ENCODE measurements around the gene USP31. TPM values are rescaled to one million over a fixed set of nuclear protein-coding genes. Genes with fewer than 3 reads are reported as not detected.

Gene USP31
- polyA plus RNA-seq, 2 of the 4 experiments (the other 2 are of a cell fraction): 8.3 to 18.0 TPM

- no peak for DNase-seq (ENCODE audit: low read depth in 1 of 2, low spot score in 1 of 2)
- no peak overlapping the region for H3K27ac ChIP-seq
- no peak overlapping the region for H3K4me2 ChIP-seq
- FAIRE-seq: no peak
- ChIA-PET CTCF (interaction anchor here (0.7 to 4.4 kb wide), 3 partner anchors 7 to 262 kb away, joined by 3 to 31 read pairs (median 18); partner anchors contain the start of gene SCNN1G), POLR2A (no interaction called here)
- 51% methylated on average over 7 of the region's 7 CpGs for WGBS (ENCODE audit: missing lambda C conversion rate)
- ATAC-seq: no peak
- H3K9me3 ChIP-seq: no peaks in the 10 kb centered on the region
- peaks cover 4% of the 10 kb centered on the region; the same call in 1 of the 3 replicates for H3K4me1 ChIP-seq
- TF ChIP-seq POLR2A (IDR thresholded peaks at IDR 0.05; ENCODE audit: low read length) (no peak), FOSB (CRISPR knock-in tag; IDR thresholded peaks at IDR 0.05) (no peak), FOSL2 (IDR thresholded peaks at IDR 0.05) (no peak), FOSL2 (CRISPR knock-in tag; IDR thresholded peaks at IDR 0.05) (no peak), JUNB (IDR thresholded peaks at IDR 0.05) (no peak), HES2 (IDR thresholded peaks at IDR 0.05) (no peak), CEBPB (IDR thresholded peaks at IDR 0.05) (no peak), RAD21 (conservative IDR thresholded peaks at IDR 0.05 in 1 of 2, IDR thresholded peaks at IDR 0.05 in 1 of 2) (no peak), REST (IDR thresholded peaks at IDR 0.05) (no peak), MAX (IDR thresholded peaks at IDR 0.05) (no peak), SMC3 (IDR thresholded peaks at IDR 0.05) (no peak), RARB (CRISPR knock-in tag; IDR thresholded peaks at IDR 0.05) (no peak), EP300 (IDR thresholded peaks at IDR 0.05) (no peak), ZSCAN20 (CRISPR knock-in tag; IDR thresholded peaks at IDR 0.05) (no peak), ZC3H11A (IDR thresholded peaks at IDR 0.05) (no peak), POLR2AphosphoS2 (conservative IDR thresholded peaks at IDR 0.05; ENCODE audit: low read length) (no peak), NFE2L2 (conservative IDR thresholded peaks at IDR 0.05; ENCODE audit: low read length) (no peak), ZFP36 (IDR thresholded peaks at IDR 0.05; ENCODE audit: borderline replicate concordance, partially characterized antibody) (no peak), NPAS2 (CRISPR knock-in tag; IDR thresholded peaks at IDR 0.05; ENCODE audit: borderline replicate concordance) (no peak)
- H3K4me3 ChIP-seq: no peak overlapping the region
Measured at GRCh38 chr16:23172583-23172982, 23.3 kb upstream of the USP31 start.

- peaks cover 9% of the 10 kb centered on the region; the same call in 2 of the 3 replicates for H3K9me3 ChIP-seq
- no peak overlapping the region for H3K4me3 ChIP-seq
- POLR2A ChIA-PET: no interaction called here
- no peak overlapping the region for H3K4me2 ChIP-seq
- no peak for DNase-seq (ENCODE audit: low read depth in 1 of 2, low spot score in 1 of 2)
- CTCF ChIA-PET: no interaction called here
- no peak overlapping the region for H3K27ac ChIP-seq
- H3K4me1 ChIP-seq: no peaks in the 10 kb centered on the region
- FAIRE-seq: no peak
- TF ChIP-seq FOSL2 (IDR thresholded peaks at IDR 0.05): no peak
- TF ChIP-seq FOSL2 (CRISPR knock-in tag; IDR thresholded peaks at IDR 0.05): no peak
- no peak for TF ChIP-seq MYC (IDR thresholded peaks at IDR 0.05; ENCODE audit: borderline replicate concordance, low read length)
- TF ChIP-seq HDAC2 (IDR thresholded peaks at IDR 0.05): no peak
- no peak for TF ChIP-seq HOXA7 (CRISPR knock-in tag; IDR thresholded peaks at IDR 0.05)
- no peak for ATAC-seq
- WGBS (ENCODE audit: missing lambda C conversion rate): 35% methylated on average over 4 of the region's 4 CpGs
Measured at GRCh38 chr16:23164736-23165135, 15.5 kb upstream of the USP31 start.

- CTCF ChIA-PET: interaction anchor here (1.0 kb wide), 3 partner anchors 12 to 270 kb away, joined by 3 to 5 read pairs (median 3); no protein-coding TSS in a partner anchor
Measured at GRCh38 chr16:23163921-23164320, 14.7 kb upstream of the USP31 start.

More at GRCh38 chr16:23163921-23164320, 14.7 kb upstream of the USP31 start:
- no peak for DNase-seq (ENCODE audit: low read depth in 1 of 2, low spot score in 1 of 2)
- 54% methylated on average over 2 of the region's 2 CpGs for WGBS (ENCODE audit: missing lambda C conversion rate)
- Histone ChIP-seq H3K9me3 (peaks cover 9% of the 10 kb centered on the region; the same call in 2 of the 3 replicates), H3K4me1 (no peaks in the 10 kb centered on the region), H3K27ac (no peak overlapping the region), H3K4me3 (no peak overlapping the region), H3K4me2 (no peak overlapping the region)
- FAIRE-seq: no peak
- ATAC-seq: no peak
- POLR2A ChIA-PET: no interaction called here
- TF ChIP-seq MYC (IDR thresholded peaks at IDR 0.05; ENCODE audit: borderline replicate concordance, low read length) (no peak), EHMT2 (IDR thresholded peaks at IDR 0.05; ENCODE audit: low read depth) (no peak), NFE2L2 (conservative IDR thresholded peaks at IDR 0.05; ENCODE audit: low read length) (no peak)

All from A549 (cell line).